Testis (tissue), 3 donors: ENCODE data around the gene XYLT1. TPM values are rescaled to one million over a fixed set of nuclear protein-coding genes. Genes with fewer than 3 reads are reported as not detected.

Source experiments
- DNase-seq: peaks from one replicate; pipeline ENCODE4 v3.0.0-alpha.2; 2019
- H3K27ac ChIP-seq, 2 donors: fragments of 200-600 bp; sonication (generic); one replicate each; pipeline ENCODE4 v1.5.1; 2019
- H3K27me3 ChIP-seq: fragments of 200-600 bp; sonication (generic); one replicate; pipeline ENCODE4 v1.5.1; 2019
- H3K36me3 ChIP-seq: fragments of 200-600 bp; sonication (generic); one replicate; pipeline ENCODE4 v1.5.1; 2017; ENCODE audit warnings: low read depth; ENCODE audit errors: missing control alignments
- H3K4me1 ChIP-seq: fragments of 200-600 bp; sonication (generic); one replicate; pipeline ENCODE4 v1.5.1; 2019
- H3K4me3 ChIP-seq, 2 donors: fragments of 200-600 bp; sonication (generic); one replicate each; pipeline ENCODE4 v1.5.1; 2017 to 2019
- H3K9me3 ChIP-seq: fragments of 200-600 bp; sonication (generic); one replicate; pipeline ENCODE4 v1.5.1; 2017
- POLR2A ChIP-seq: fragments of 450-650 bp; IDR thresholded peaks from one replicate; pipeline ENCODE4 v1.6.1; 2017; ENCODE audit warnings: antibody characterized with exemption, mild to moderate bottlenecking, moderate library complexity
- WGBS, 2 donors: methylation state at CpG; one replicate each; pipeline ENCODE4 v1.1.5; 2018; 5-methylcytosine and 5-hydroxymethylcytosine counted together
- intact Hi-C: fragments of 100-400 bp; cut with DNase I; formaldehyde crosslinking; loops from one replicate; pipeline ENCODE4 v1.15.1; 2023; ENCODE audit warnings: low total_unique reads
- polyA plus RNA-seq: library from polyadenylated mRNA; stranded (reverse); fragments of 350-450 nt; fragmentation: Illumina TruSeq; extraction: RNeasy Lipid Tissue Mini Kit (QIAGEN cat#74804); gene quantifications from one replicate; pipeline ENCODE4 v1.2.3, GENCODE V29; 2014; ENCODE audit warnings: low read depth, low replicate concordance; ENCODE audit not compliant: insufficient read depth
- total RNA-seq, 2 donors: library from RNA; depleted of rRNA; stranded (reverse); fragments of >200 nt; gene quantifications; one replicate each; pipeline ENCODE4 v1.2.3, GENCODE V29; 2016
- TF ChIP-seq, protein P1 (sequence below), 3 experiments: fragments of 450-650 bp in 2 of 3; fragments of 200-600 bp in 1 of 3; sonication (generic) in 1 of 3; IDR thresholded peaks; one replicate each; pipeline ENCODE4 v1.5.1; 2016 to 2019; ENCODE audit warnings: antibody characterized with exemption in 3 of 3, mild to moderate bottlenecking in 2 of 3, moderate library complexity in 1 of 3

XYLT1 gene
- total and polyA plus RNA-seq, 3 donors from 2014 or later, result 6.5 to 20.7 (median 13.6) TPM

DNA sequence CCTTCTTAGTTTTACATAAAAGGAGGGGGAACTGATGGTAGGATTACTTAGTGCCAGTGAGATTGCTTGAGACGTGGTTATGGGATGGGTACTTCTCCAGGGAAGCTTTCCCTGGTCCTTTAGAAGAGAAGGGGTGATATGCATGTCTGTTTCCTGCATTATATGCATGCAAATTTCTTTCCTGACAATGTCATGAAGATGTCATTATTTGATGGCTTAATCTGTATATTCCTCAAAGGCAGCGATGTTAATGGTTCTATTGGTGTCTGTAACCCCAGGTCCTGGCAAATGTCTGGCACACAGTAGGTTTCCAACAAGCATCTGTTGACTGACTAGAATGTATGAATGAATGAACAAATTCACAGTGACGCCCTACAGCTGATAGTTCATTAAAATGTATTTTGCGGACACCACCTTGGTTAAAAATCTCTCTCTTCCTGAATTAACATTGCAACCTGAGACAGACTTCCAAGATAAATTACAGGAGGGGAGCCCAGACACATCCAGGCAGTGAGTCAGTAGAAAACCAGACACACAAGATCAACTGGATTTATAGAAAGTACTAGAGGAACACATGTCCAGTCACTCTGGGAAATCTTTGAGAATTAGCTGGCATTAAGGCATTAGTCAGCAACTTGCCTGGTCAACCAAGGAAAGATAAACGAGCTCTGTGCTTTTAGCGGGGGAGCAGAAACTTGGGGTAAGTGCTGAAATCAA is 293.4 kb downstream of the XYLT1 start:
- no peaks in the 10 kb centered on the region for H3K4me1 ChIP-seq
- H3K9me3 ChIP-seq, result no peaks in the 10 kb centered on the region
- WGBS, 2 donors, result 82 to 89% methylated on average over 6 of the region's 6 CpGs
- no peak overlapping the region for H3K27ac ChIP-seq
- TF ChIP-seq, protein P1, sequence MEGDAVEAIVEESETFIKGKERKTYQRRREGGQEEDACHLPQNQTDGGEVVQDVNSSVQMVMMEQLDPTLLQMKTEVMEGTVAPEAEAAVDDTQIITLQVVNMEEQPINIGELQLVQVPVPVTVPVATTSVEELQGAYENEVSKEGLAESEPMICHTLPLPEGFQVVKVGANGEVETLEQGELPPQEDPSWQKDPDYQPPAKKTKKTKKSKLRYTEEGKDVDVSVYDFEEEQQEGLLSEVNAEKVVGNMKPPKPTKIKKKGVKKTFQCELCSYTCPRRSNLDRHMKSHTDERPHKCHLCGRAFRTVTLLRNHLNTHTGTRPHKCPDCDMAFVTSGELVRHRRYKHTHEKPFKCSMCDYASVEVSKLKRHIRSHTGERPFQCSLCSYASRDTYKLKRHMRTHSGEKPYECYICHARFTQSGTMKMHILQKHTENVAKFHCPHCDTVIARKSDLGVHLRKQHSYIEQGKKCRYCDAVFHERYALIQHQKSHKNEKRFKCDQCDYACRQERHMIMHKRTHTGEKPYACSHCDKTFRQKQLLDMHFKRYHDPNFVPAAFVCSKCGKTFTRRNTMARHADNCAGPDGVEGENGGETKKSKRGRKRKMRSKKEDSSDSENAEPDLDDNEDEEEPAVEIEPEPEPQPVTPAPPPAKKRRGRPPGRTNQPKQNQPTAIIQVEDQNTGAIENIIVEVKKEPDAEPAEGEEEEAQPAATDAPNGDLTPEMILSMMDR (IDR thresholded peaks at IDR 0.05), result no peak
- TF ChIP-seq POLR2A, result no peak
- DNase-seq, result no peak
- intact Hi-C loops, result no loop called here
- H3K36me3 ChIP-seq, result no peaks in the 10 kb centered on the region
- H3K27me3 ChIP-seq, result no peaks in the 10 kb centered on the region
- H3K4me3 ChIP-seq, result no peak overlapping the region

DNA sequence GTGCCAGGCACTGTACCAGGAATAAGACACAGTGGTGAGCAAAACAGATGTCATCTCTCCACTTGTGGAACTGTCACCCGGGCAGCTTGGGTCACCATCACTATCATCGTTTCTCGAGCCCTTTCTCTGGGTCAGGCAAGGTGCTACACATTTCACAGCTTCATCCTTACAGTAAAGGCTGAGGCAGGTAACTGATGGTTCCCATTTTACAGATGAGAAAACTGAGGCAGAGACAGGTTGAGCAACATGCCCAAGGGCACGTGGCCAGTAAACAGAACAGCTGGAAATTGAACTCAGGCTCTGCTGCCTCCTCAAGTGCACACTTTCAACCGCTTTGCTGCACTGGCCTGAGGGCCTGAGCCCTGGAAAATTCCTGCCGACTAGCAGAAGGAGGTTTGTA is 294.6 kb downstream of the XYLT1 start:
- WGBS, 2 donors, result 80 to 95% methylated on average over 5 to 6 of the region's 6 CpGs
- intact Hi-C loops, result no loop called here
- Histone ChIP-seq H3K4me1 (no peaks in the 10 kb centered on the region), H3K4me3 (no peak overlapping the region), H3K27me3 (no peaks in the 10 kb centered on the region), H3K27ac (no peak overlapping the region), H3K36me3 (no peaks in the 10 kb centered on the region), H3K9me3 (no peaks in the 10 kb centered on the region)
- TF ChIP-seq, protein P1 (IDR thresholded peaks at IDR 0.05), result no peak
- no peak for TF ChIP-seq POLR2A
- DNase-seq, result no peak

DNA sequence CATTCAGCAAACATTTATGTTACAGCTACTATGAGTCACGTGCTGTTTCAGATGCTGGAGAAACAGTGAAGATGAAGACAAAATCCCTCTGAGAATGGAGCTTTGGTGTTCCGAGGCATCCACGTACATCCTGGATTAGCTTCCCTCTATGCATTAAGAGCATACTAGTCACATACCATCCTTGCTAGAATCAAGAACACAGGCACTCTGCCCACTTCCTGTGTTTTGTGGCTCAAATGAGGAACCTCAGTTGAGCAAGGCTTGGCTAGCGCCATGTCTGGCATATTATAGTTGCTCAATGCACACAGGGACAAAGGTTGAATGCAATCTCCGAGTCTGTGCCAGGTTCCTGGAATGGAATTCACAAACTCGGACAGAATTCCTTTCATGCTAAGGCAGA is 297.5 kb downstream of the XYLT1 start:
- H3K4me1 ChIP-seq, result no peaks in the 10 kb centered on the region
- H3K27me3 ChIP-seq, result no peaks in the 10 kb centered on the region
- intact Hi-C loops, result no loop called here
- 83 to 85% methylated on average over 6 of the region's 6 CpGs for WGBS, 2 donors
- TF ChIP-seq POLR2A, result no peak
- TF ChIP-seq, protein P1 (IDR thresholded peaks at IDR 0.05), result no peak
- H3K36me3 ChIP-seq, result no peaks in the 10 kb centered on the region
- no peak overlapping the region for H3K27ac ChIP-seq
- no peak overlapping the region for H3K4me3 ChIP-seq
- H3K9me3 ChIP-seq, result no peaks in the 10 kb centered on the region
- DNase-seq, result peak; percentile 47

DNA sequence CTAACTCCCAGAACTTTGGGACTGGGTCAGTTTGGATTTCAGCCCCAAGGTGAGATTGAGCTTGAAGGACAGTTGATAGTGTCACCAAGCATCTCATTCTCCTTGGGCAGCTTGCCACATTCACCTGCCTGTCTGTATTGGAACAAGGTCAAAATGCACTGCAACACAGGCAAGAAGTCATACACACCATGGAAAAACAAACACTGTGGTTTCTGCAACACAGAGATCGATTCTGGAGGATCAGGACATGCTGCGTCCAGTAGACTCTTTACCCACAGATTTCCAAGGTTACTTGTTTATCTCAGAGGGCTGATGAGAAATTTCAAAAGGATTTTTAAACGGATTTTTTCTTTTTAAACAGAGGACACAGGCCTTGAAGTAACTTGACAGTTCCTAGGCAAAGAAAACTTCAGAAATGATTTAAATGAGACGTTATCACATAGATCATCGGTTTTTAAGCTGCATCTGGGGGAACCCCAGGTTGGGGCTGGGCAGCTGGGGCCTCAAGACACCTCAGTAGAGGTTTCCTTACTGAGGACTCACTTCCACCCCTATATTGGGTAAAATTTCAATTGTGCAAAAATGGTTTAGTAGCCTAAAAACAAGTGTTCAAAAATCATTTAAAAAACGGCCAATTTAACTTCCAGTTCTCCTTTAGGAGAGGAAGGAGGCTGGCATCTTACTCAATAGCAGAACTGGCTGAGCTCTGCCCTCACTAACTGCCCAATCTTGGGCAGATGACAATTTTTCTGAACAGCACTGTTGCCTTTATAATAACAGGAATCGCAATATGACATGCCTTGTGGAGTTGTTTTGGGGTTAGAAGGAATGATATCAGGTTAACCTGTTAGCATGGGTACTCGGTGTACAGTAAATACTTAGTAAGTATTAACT is 299.3 kb downstream of the XYLT1 start:
- no peak for TF ChIP-seq POLR2A
- TF ChIP-seq, protein P1 (IDR thresholded peaks at IDR 0.05), result no peak
- no peak for DNase-seq
- Histone ChIP-seq H3K4me1 (no peaks in the 10 kb centered on the region), H3K9me3 (no peaks in the 10 kb centered on the region), H3K36me3 (no peaks in the 10 kb centered on the region), H3K27ac (no peak overlapping the region), H3K4me3 (no peak overlapping the region), H3K27me3 (no peaks in the 10 kb centered on the region)
- WGBS, 2 donors, result 51 to 61% methylated on average over 8 of the region's 8 CpGs
- intact Hi-C loops, result no loop called here
